GM19351 (cell line): ENCODE results near the gene CFAP65.

Experiments
- ATAC-seq: cut with Tn5 transposase; IDR thresholded peaks from one replicate; pipeline ENCODE4 v1.9.1; 2021; ENCODE audit warnings: mild to moderate bottlenecking, moderate library complexity; ENCODE audit not compliant: unreplicated experiment

Gene CFAP65

GRCh38 chr2:218993345-218994315 is 47.7 kb downstream of the CFAP65 start, which contains the start of gene CRYBA2:
TSS of gene CRYBA2 (minus strand) at chr2:218993422. CDS start at chr2:218993176, 246 bp downstream.
- no peak for ATAC-seq

GRCh38 chr2:218992703-218993344 is 48.5 kb downstream of the CFAP65 start:
- ATAC-seq: no peak

GRCh38 chr2:218992196-218992595 is 49.1 kb downstream of the CFAP65 start:
- ATAC-seq: no peak

GRCh38 chr2:218991674-218992168 is 49.6 kb downstream of the CFAP65 start:
- no peak for ATAC-seq

- ATAC-seq: no peak
These were observed 50.7 kb downstream of the CFAP65 start for GRCh38 chr2:218990612-218991011.

GRCh38 chr2:218990052-218990451 is 51.3 kb downstream of the CFAP65 start:
- ATAC-seq: no peak

- no peak for ATAC-seq
These were observed 52.7 kb downstream of the CFAP65 start for GRCh38 chr2:218988650-218989049.

GRCh38 chr2:218988164-218988563 is 53.2 kb downstream of the CFAP65 start:
- no peak for ATAC-seq

GRCh38 chr2:218986148-218986761 is 55.1 kb downstream of the CFAP65 start:
- no peak for ATAC-seq

GRCh38 chr2:218985325-218986091 is 55.8 kb downstream of the CFAP65 start:
- ATAC-seq: no peak

- ATAC-seq: no peak
These were observed 56.3 kb downstream of the CFAP65 start, which contains the start of gene FEV for GRCh38 chr2:218985021-218985324. TSS of gene FEV (minus strand) at chr2:218985184. CDS start at chr2:218985075, 109 bp downstream.

- ATAC-seq: no peak
These were observed 56.9 kb downstream of the CFAP65 start for GRCh38 chr2:218984239-218985020.

GRCh38 chr2:218983934-218984238 is 57.4 kb downstream of the CFAP65 start:
- ATAC-seq: no peak

- no peak for ATAC-seq
These were observed 57.9 kb downstream of the CFAP65 start for GRCh38 chr2:218983263-218983933.

- no peak for ATAC-seq
These were observed 58.6 kb downstream of the CFAP65 start for GRCh38 chr2:218982586-218983262.

GRCh38 chr2:218981881-218982585 is 59.3 kb downstream of the CFAP65 start:
- ATAC-seq: no peak

GRCh38 chr2:218981390-218981880 is 59.9 kb downstream of the CFAP65 start:
- ATAC-seq: no peak

- ATAC-seq: no peak
These were observed 60.5 kb downstream of the CFAP65 start for GRCh38 chr2:218980735-218981389.
